IgD-negative memory B cell (primary cell): Measurements from ENCODE around the gene RND3. TPM values are rescaled to one million over a fixed set of nuclear protein-coding genes. Genes with fewer than 3 reads are reported as not detected.

Experiments
- H3K27ac Mint-ChIP-seq, 3 donors: one replicate each; pipeline ENCODE4 v1.8.0; 2020 to 2022; ENCODE audit warnings: mild to moderate bottlenecking in 3 of 3, mixed read lengths in 3 of 3, moderate library complexity in 1 of 3
- H3K27me3 Mint-ChIP-seq: one replicate; pipeline ENCODE4 v1.8.0; 2021; ENCODE audit warnings: mixed read lengths
- H3K36me3 Mint-ChIP-seq: one replicate; pipeline ENCODE4 v1.8.0; 2020; ENCODE audit warnings: mild to moderate bottlenecking, mixed read lengths
- H3K4me1 Mint-ChIP-seq, 3 donors: one replicate each; pipeline ENCODE4 v1.8.0; 2020 to 2022; ENCODE audit warnings: mixed read lengths in 3 of 3, mild to moderate bottlenecking in 1 of 3
- H3K4me3 Mint-ChIP-seq, 4 donors: one replicate each; pipeline ENCODE4 v1.8.0; 2020 to 2022; ENCODE audit warnings: mild to moderate bottlenecking in 4 of 4, mixed read lengths in 4 of 4, moderate library complexity in 3 of 4
- H3K9me3 Mint-ChIP-seq, 3 donors: one replicate each; pipeline ENCODE4 v1.8.0; 2020 to 2021; ENCODE audit warnings: mixed read lengths in 3 of 3, mild to moderate bottlenecking in 1 of 3
- polyA plus RNA-seq: library from polyadenylated mRNA; unstranded; fragments of 300-500 nt; fragmentation: Illumina TruSeq; gene quantifications from one replicate; pipeline ENCODE4 v1.2.3, GENCODE V29; 2021

RND3 gene
- polyA plus RNA-seq = not detected

- H3K36me3 Mint-ChIP-seq = no peaks in the 10 kb centered on the region
- H3K4me3 Mint-ChIP-seq = no peak within 1 kb of the TSS
- peaks cover 30% of the 10 kb centered on the region for H3K27me3 Mint-ChIP-seq
- no peak within 1 kb of the TSS for H3K27ac Mint-ChIP-seq
- H3K4me1 Mint-ChIP-seq = peaks cover 0 to 3% (median 0%) of the 10 kb centered on the region in 3 donors
- peaks cover 0 to 4% (median 0%) of the 10 kb centered on the region in 3 donors for H3K9me3 Mint-ChIP-seq
Measured at GRCh38 chr2:150487537-150488429, at the start of gene RND3. Gene RND3, minus strand, starts transcription at chr2:150487667. Its CDS starts 250 bp downstream, at chr2:150487417.

DNA sequence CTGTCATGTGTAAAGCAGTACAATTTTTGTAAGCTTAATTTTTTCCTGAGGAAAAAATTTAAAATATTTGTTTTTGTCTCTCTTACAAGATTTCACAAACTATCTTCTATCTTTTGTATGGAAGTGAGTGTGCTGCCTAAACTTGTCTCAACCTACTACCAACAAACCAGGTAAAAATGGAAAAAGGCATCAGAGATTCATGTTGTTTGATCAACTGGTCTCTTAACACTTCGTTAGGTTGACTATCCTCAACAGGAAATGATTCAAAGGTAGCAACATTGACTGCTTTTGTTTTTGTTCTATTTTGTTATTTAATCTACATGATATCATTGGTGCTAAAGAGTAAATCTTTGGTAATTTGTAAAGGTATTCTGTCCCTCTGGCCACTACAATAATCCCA lies 47.7 kb upstream of the RND3 start:
- no peaks in the 10 kb centered on the region for H3K27me3 Mint-ChIP-seq
- peaks cover 0 to 3% (median 1%) of the 10 kb centered on the region in 3 donors for H3K9me3 Mint-ChIP-seq
- H3K36me3 Mint-ChIP-seq = peaks cover 3% of the 10 kb centered on the region
- no peak overlapping the region for H3K4me3 Mint-ChIP-seq
- H3K27ac Mint-ChIP-seq = no peak overlapping the region
- no peaks in the 10 kb centered on the region for H3K4me1 Mint-ChIP-seq

DNA sequence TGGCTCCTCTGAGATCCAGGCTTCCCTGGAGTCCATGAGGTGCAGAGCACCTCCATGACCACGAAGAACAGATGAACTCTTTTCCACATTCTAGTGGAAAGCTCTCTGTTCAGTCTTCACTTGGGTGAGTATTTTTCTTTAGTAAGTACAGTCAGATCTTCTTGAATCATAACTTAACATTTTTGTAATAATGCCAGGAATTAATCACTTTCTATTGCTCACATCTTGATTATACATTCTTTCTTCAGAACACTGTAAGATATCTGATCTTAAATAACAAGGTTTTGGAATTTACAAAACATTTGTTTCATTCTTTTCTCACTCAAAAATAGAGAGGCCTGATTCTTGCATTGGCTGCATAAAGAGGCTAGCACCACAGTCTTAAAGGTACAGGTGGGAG lies 45.4 kb upstream of the RND3 start:
- H3K4me3 Mint-ChIP-seq = no peak overlapping the region
- H3K27me3 Mint-ChIP-seq = no peaks in the 10 kb centered on the region
- H3K4me1 Mint-ChIP-seq = no peaks in the 10 kb centered on the region
- no peak overlapping the region for H3K27ac Mint-ChIP-seq
- H3K9me3 Mint-ChIP-seq = peaks cover 0 to 3% (median 1%) of the 10 kb centered on the region in 3 donors
- H3K36me3 Mint-ChIP-seq = peaks cover 3% of the 10 kb centered on the region

GRCh38 chr2:150532020-150532419 lies 44.6 kb upstream of the RND3 start:
- no peaks in the 10 kb centered on the region for H3K27me3 Mint-ChIP-seq
- no peak overlapping the region for H3K4me3 Mint-ChIP-seq
- H3K9me3 Mint-ChIP-seq = peaks cover 0 to 3% (median 1%) of the 10 kb centered on the region in 3 donors
- no peak overlapping the region for H3K27ac Mint-ChIP-seq
- no peaks in the 10 kb centered on the region for H3K4me1 Mint-ChIP-seq
- H3K36me3 Mint-ChIP-seq = peaks cover 3% of the 10 kb centered on the region

GRCh38 chr2:150531591-150531990 lies 44.1 kb upstream of the RND3 start:
- Mint-ChIP-seq H3K9me3 (peaks cover 0 to 3% (median 1%) of the 10 kb centered on the region in 3 donors), H3K4me3 (no peak overlapping the region), H3K27ac (no peak overlapping the region), H3K4me1 (no peaks in the 10 kb centered on the region), H3K27me3 (no peaks in the 10 kb centered on the region), H3K36me3 (peaks cover 2% of the 10 kb centered on the region)

DNA sequence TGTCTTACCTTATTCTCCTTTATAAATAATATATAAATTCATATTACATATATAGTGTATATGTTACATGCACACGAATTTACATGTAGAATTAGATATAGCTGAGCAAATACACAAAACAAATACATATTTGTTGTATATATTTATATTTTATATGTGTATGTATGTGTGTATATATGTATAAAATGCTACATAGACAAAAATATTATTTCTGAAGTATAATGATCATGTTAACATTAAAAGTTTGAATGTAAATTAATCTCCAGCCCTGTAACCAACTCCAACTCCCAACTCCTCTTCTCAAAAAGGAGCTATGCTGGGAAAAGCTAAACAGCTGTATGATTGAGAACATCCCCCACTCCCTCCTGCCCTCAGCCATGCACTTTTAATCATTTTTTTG lies 42.7 kb upstream of the RND3 start:
- Mint-ChIP-seq H3K4me3 (no peak overlapping the region), H3K36me3 (peaks cover 2% of the 10 kb centered on the region), H3K4me1 (no peaks in the 10 kb centered on the region), H3K9me3 (no peaks in the 10 kb centered on the region), H3K27me3 (no peaks in the 10 kb centered on the region), H3K27ac (no peak overlapping the region)

- H3K4me1 Mint-ChIP-seq = no peaks in the 10 kb centered on the region
- H3K4me3 Mint-ChIP-seq = no peak overlapping the region
- no peaks in the 10 kb centered on the region for H3K27me3 Mint-ChIP-seq
- H3K36me3 Mint-ChIP-seq = peaks cover 2% of the 10 kb centered on the region
- no peak overlapping the region for H3K27ac Mint-ChIP-seq
- H3K9me3 Mint-ChIP-seq = peaks cover 0 to 2% (median 1%) of the 10 kb centered on the region in 3 donors
Measured at GRCh38 chr2:150528861-150529801, 41.7 kb upstream of the RND3 start.

- Mint-ChIP-seq H3K36me3 (no peaks in the 10 kb centered on the region), H3K4me3 (no peak overlapping the region), H3K27ac (no peak overlapping the region), H3K9me3 (peaks cover 0 to 9% (median 2%) of the 10 kb centered on the region in 3 donors), H3K27me3 (no peaks in the 10 kb centered on the region), H3K4me1 (no peaks in the 10 kb centered on the region)
Measured at GRCh38 chr2:150526827-150527226, 39.4 kb upstream of the RND3 start.

GRCh38 chr2:150526006-150526405 lies 38.5 kb upstream of the RND3 start:
- H3K27me3 Mint-ChIP-seq = no peaks in the 10 kb centered on the region
- H3K9me3 Mint-ChIP-seq = peaks cover 0 to 9% (median 2%) of the 10 kb centered on the region in 3 donors
- H3K4me1 Mint-ChIP-seq = no peaks in the 10 kb centered on the region
- H3K27ac Mint-ChIP-seq = no peak overlapping the region
- H3K36me3 Mint-ChIP-seq = no peaks in the 10 kb centered on the region
- no peak overlapping the region for H3K4me3 Mint-ChIP-seq

DNA sequence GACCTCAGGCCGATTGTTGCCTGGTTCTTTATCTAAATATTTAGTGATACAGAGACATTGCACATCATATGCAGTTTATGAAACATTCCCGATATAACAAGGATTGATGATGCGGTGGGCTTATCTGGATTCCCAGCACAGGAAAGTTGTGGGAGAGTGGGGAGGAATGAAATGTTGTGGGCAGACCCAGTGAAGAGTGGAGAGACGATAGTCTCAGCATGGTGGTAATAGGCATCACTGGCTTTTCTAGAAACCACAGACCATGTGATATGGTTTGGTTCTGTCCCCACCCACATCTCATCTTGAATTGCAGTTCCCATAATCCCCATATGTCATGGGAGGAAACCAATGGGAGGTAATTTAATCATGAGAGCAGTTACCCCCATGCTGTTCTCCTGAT lies 34.8 kb upstream of the RND3 start:
- no peaks in the 10 kb centered on the region for H3K27me3 Mint-ChIP-seq

GRCh38 chr2:150520887-150521664 lies 33.6 kb upstream of the RND3 start:
- H3K4me1 Mint-ChIP-seq = no peaks in the 10 kb centered on the region
- H3K4me3 Mint-ChIP-seq = no peak overlapping the region
- no peaks in the 10 kb centered on the region for H3K27me3 Mint-ChIP-seq
- no peaks in the 10 kb centered on the region for H3K36me3 Mint-ChIP-seq
- H3K27ac Mint-ChIP-seq = no peak overlapping the region
- peaks cover 2 to 9% (median 8%) of the 10 kb centered on the region in 3 donors for H3K9me3 Mint-ChIP-seq

More for the DNA sequence above, 34.8 kb upstream of the RND3 start:
- no peaks in the 10 kb centered on the region for H3K36me3 Mint-ChIP-seq
- no peak overlapping the region for H3K4me3 Mint-ChIP-seq
- no peaks in the 10 kb centered on the region for H3K4me1 Mint-ChIP-seq
- H3K27ac Mint-ChIP-seq = no peak overlapping the region
- H3K9me3 Mint-ChIP-seq = peaks cover 2 to 9% (median 2%) of the 10 kb centered on the region in 3 donors

DNA sequence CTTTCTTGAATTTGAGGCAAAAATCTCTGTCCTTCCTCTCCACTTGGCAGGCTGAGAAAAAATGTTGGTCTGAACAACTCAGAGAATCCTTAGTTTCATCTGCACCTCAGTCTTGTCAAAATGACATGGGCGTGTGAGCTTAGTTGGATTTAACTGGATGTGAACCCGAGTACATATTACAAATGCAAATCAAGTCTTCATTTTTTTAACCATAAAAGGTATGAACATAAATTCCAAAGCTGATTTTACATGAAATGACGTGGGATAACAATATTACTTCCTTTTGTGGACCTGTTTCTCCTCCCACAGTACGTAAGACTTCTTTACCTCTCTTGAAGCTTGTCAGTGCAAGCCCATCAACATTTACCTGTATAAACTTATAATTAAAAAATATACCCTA lies 32.6 kb upstream of the RND3 start:
- H3K4me1 Mint-ChIP-seq = no peaks in the 10 kb centered on the region
- peaks cover 2 to 9% (median 8%) of the 10 kb centered on the region in 3 donors for H3K9me3 Mint-ChIP-seq
- no peak overlapping the region for H3K27ac Mint-ChIP-seq
- no peaks in the 10 kb centered on the region for H3K36me3 Mint-ChIP-seq
- no peak overlapping the region for H3K4me3 Mint-ChIP-seq
- no peaks in the 10 kb centered on the region for H3K27me3 Mint-ChIP-seq

DNA sequence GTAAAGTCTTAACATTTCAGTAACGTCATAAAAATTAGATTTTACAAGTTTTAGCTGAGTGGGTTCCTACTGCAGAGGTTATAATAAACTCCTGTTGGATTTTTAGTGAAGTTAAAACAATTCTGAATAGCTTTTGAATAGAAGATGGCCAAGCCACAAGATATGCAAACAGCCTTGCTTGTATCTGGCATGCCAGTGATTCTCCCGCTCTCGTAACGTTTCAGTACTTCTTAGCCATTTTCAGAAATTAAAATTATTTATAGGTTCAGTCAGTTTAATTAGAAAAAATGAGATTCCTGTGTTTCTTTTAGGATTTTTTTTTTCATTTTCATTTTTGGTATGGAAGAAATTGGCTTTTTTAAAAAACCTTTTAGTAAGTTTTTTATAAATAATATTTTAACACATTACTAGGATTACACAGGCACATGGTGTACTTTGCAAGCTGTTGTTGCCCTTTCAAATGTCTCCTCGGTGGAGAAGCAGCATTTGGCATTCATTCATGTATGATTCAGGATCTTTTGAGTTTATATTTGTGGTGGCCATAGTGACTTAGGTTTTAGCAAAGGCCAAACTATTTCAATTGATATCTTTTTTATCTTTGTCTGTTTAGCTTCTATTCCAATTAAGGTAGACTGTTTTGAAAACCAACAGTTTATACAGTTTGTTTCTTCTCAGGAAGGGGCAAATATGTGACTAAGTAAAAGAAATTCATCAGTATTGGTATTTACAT lies 30.6 kb upstream of the RND3 start:
- H3K4me3 Mint-ChIP-seq = no peak overlapping the region
- no peaks in the 10 kb centered on the region for H3K4me1 Mint-ChIP-seq
- H3K27me3 Mint-ChIP-seq = no peaks in the 10 kb centered on the region
- no peaks in the 10 kb centered on the region for H3K36me3 Mint-ChIP-seq
- peaks cover 0 to 8% (median 4%) of the 10 kb centered on the region in 3 donors for H3K9me3 Mint-ChIP-seq
- H3K27ac Mint-ChIP-seq = no peak overlapping the region

GRCh38 chr2:150513647-150514046 lies 26.2 kb upstream of the RND3 start:
- H3K4me3 Mint-ChIP-seq = no peak overlapping the region
- no peaks in the 10 kb centered on the region for H3K36me3 Mint-ChIP-seq
- H3K27me3 Mint-ChIP-seq = no peaks in the 10 kb centered on the region
- H3K4me1 Mint-ChIP-seq = no peaks in the 10 kb centered on the region
- no peak overlapping the region for H3K27ac Mint-ChIP-seq
- H3K9me3 Mint-ChIP-seq = peaks cover 0 to 8% (median 1%) of the 10 kb centered on the region in 3 donors
